ENCODE results near the gene RERE.

DNA sequence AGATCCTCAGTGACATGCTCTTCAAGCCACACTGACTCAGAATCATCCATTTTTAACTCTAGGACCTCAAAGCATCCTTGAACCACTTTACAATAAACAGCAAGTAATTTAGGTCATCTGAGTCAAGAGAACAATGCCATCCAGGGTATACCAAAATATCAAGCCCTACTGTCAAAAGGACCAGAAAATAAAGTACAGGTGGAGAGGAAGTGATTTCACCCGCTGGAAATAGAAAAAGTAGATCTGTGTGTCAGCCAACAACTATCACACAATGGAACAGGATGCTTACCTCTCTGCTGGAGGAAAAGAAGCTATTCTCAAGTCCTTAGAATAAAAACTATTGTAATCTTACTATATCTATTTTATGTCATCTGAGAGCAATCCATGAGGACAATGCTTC lies 37.0 kb downstream of the RERE start:
- TF ChIP-seq POLR2AphosphoS5 (IDR thresholded peaks at IDR 0.05; ENCODE audit: low read depth, low read length) (no peak), POLR2A (IDR thresholded peaks at IDR 0.05; ENCODE audit: low read depth, low read length) (no peak), TAF1 (IDR thresholded peaks at IDR 0.05; ENCODE audit: borderline replicate concordance, low read depth, low read length) (no peak)
